ENCODE data around the gene WWOX.

Gene WWOX

DNA sequence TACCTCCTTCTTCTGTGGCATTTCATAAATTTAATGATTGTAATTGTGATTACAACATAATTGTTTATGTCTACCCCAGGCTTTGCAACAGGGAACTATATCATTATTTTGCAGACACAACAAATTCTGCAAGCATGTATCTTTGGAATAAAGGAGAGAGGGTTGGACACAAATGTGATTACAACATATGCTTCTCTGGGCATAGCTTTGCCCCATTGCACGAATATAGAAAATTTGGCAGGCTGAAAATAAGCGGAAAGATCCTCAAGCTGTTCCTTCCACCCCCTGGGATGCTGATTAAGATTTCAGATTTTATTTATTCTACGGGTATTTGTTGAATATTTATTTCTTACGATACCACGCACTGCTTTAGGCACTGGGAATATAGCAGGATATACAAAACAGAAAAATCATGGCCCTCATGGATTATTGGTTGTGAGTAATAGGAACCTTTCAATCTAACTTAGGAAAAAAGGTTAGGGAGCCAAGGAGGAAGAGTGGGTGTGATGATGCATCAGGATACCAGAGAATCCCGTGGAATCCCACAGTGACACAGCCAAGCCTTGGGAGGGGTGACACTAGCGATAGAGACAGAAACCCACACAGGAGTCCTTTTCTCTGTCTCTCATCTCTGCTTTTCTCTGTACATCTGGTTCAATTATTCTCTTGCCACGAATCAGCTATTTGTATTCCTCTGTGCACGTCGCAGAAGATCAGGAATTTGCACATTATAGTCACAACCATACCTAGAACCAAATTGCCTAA lies 980.4 kb downstream of the WWOX start:
- DNase-seq (ENCODE audit: low read depth) = no peak
- no peak overlapping the region for H3K4me3 ChIP-seq (ENCODE audit: low read length)
- TF ChIP-seq, protein P1, sequence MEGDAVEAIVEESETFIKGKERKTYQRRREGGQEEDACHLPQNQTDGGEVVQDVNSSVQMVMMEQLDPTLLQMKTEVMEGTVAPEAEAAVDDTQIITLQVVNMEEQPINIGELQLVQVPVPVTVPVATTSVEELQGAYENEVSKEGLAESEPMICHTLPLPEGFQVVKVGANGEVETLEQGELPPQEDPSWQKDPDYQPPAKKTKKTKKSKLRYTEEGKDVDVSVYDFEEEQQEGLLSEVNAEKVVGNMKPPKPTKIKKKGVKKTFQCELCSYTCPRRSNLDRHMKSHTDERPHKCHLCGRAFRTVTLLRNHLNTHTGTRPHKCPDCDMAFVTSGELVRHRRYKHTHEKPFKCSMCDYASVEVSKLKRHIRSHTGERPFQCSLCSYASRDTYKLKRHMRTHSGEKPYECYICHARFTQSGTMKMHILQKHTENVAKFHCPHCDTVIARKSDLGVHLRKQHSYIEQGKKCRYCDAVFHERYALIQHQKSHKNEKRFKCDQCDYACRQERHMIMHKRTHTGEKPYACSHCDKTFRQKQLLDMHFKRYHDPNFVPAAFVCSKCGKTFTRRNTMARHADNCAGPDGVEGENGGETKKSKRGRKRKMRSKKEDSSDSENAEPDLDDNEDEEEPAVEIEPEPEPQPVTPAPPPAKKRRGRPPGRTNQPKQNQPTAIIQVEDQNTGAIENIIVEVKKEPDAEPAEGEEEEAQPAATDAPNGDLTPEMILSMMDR (IDR thresholded peaks at IDR 0.05; ENCODE audit: insufficient read depth, low read depth, low read length, missing control alignments) = no peak

DNA sequence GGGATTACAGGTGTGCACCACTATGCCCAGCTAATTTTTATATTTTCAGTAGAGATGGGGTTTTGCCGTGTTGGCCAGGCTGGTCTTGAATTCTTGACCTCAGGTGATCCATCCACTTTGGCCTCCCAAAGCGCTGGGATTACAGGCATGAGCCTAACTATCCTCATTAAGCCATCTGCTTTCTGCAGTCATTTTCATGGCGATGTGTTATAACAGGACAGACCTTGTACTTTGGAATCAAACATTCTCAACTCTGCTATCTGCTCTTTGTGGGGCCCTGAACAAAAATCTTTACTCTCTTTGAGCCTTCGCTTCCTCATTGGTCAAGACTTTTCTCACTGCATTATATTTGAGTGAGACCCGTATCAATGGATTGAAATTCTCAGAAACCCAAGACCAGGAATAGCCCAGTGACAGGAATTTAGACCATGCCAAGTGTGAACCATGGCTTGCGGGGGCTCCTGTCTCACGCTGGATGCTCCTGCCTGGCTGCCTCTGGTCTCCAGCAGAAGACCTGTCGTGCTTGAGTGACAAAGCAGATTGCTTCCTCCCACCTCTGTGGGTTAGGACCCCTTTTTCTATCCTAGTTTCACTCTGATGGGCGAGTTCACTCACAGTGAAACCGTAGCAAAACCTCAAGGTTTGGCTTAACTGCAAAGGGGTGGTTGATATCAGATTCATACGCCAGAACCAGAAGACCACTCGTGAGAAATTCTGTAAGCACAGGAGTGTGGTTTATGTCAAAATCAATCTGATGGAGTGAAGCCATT lies 982.0 kb downstream of the WWOX start:
- TF ChIP-seq, protein P1 (IDR thresholded peaks at IDR 0.05; ENCODE audit: insufficient read depth, low read depth, low read length, missing control alignments) = no peak
- no peak for DNase-seq (ENCODE audit: low read depth)
- no peak overlapping the region for H3K4me3 ChIP-seq (ENCODE audit: low read length)

DNA sequence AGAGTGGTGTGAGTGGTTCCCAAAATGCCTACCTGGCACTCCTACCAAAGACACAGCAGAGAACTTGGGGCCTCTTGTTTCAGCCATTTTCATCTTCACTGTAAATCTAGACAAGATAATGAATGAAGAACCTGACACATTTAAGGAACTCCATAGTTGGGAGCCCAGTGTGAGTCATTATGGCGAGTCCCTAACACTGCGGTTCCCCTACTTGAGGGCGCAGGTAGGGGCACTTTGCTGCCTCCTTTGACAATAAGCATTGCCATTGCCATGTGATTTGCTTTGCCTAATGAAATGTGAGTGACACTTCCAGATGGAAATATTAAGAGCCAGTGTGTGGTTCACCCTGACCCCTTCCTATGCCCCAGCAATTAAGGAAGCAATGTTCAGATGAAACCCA lies 983.5 kb downstream of the WWOX start:
- no peak overlapping the region for H3K4me3 ChIP-seq (ENCODE audit: low read length)
- TF ChIP-seq, protein P1 (IDR thresholded peaks at IDR 0.05; ENCODE audit: insufficient read depth, low read depth, low read length, missing control alignments) = no peak
- DNase-seq (ENCODE audit: low read depth) = no peak

DNA sequence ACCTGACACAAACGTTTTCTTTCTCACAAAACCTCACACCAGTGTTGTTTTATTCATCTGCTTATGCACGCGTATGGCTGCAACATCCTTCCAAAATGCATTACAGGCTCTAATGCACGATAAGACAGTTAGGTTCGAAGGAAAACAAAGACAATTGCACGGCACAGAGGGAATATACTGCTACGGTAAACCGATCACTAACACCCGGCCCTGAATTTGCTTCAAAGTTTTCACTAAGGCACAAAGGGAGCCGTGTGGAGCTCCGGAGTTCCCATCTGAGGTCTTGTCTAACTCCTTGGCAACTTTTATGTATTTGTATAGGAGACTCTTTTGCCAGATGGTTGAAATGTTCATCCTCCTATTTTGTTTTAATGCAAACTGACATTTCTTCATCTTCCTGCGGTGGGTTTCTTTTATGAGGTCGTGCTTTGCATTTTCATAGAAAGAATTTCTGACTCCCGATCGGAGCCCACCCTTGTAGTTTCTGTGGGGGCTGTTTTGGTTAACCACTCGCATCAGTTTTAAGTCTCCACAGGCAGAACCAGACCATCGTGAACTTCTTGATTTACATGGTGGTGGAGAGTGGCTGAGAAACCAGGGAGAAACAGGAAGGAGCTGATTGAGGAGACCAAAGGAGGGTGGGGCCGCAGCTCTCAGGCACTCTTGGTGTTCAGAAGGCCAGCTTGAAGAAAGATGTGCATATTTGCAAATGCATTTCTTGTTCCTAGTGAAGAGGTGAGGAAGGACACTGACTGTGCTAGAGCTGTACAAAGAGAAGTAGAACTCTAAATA lies 984.2 kb downstream of the WWOX start:
- no peak overlapping the region for H3K4me3 ChIP-seq (ENCODE audit: low read length)
- no peak for DNase-seq (ENCODE audit: low read depth)
- TF ChIP-seq, protein P1 (IDR thresholded peaks at IDR 0.05; ENCODE audit: insufficient read depth, low read depth, low read length, missing control alignments) = no peak

DNA sequence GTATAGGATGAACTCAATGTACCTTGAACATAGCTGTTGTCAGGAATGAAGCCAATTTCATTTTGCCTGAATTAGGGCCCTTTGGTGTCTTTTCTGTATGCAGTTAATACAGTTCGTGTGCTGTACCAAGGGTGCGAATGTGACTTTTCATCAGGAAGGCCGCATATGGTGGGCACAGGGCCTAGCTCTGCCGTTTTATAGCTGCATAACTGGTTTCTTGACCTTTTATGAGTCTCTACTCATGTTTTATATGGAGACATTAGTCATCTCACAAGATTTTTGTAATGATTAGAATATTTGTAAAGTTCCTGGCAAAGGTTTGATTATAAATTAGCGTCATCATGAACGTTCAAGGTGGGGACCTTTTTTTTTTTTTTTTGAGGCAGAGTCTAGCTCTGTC lies 989.5 kb downstream of the WWOX start:
- DNase-seq (ENCODE audit: low read depth) = no peak
- TF ChIP-seq, protein P1 (IDR thresholded peaks at IDR 0.05; ENCODE audit: insufficient read depth, low read depth, low read length, missing control alignments) = no peak
- H3K4me3 ChIP-seq (ENCODE audit: low read length) = no peak overlapping the region

DNA sequence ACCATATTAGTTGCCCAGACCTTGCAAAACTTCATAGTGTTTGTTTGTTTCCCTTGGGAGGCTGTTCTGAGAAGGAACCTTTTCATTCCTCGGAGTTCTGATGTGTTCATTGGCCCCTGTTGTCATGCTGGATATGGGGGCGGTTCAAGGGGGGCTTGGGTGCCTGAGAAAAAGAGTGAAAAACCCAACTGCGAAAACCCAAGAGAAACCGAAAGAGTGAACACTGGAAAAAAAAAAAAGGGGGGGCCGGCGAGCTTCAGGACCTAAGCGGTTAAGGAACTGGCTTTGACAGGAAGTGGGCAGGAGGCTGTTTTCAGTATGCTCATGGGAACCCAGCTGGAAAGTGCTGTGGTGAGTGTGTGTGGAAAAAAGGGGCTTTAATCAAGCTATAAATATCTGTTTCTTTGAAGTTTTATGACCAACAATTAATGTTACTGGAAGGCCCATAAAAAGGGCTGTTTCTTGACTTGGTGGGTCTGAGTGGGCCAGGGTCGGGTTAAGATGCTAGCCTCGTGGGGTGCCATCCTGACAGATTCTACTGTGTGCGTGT lies 990.4 kb downstream of the WWOX start:
- H3K4me3 ChIP-seq (ENCODE audit: low read length) = no peak overlapping the region
- TF ChIP-seq, protein P1 (IDR thresholded peaks at IDR 0.05; ENCODE audit: insufficient read depth, low read depth, low read length, missing control alignments) = no peak
- no peak for DNase-seq (ENCODE audit: low read depth)

Measured in epithelial cell of esophagus (primary cell).